ENCODE results near the gene PLEKHB1. TPM values are rescaled to one million over a fixed set of nuclear protein-coding genes. Genes with fewer than 3 reads are reported as not detected.

PLEKHB1 gene
- polyA plus RNA-seq, 1 donor from 2014 or later, result 0.25 TPM

DNA sequence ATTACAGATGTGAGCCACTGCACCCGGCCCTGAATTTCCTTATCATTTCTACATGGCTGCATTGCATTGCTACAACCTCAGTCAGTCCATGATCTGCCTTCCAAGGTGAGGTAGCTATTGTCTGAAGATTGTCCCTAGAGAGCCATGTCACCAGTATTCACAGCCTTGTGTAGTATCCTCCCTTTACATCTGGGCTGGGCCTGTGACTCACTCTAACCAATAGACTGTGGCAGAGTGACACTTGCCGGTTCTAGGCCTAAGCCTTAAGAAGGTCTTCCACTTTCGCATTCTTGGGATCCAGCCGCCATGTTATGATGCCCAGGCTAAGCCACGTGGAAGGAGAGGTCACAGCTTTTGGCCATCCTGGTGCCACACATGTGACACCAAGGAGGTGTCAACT, 10.1 kb upstream of the PLEKHB1 start:
- no peaks in the 10 kb centered on the region for H3K27me3 ChIP-seq (ENCODE audit: insufficient read depth, low read depth, low read length)
- no peak overlapping the region for H3K4me2 ChIP-seq (ENCODE audit: low read length)
- no peak overlapping the region for H2AFZ ChIP-seq (ENCODE audit: low read depth, low read length)
- no peaks in the 10 kb centered on the region for H3K36me3 ChIP-seq (ENCODE audit: insufficient read depth, low read length)
- no peak overlapping the region for H3K27ac ChIP-seq (ENCODE audit: low read length)
- H3F3A ChIP-seq (ENCODE audit: insufficient read depth, low read length, poor library complexity, severe bottlenecking), result no peaks in the 10 kb centered on the region
- no peak overlapping the region for H3K4me3 ChIP-seq (ENCODE audit: low read length)
- H3K79me2 ChIP-seq (replicated peaks; ENCODE audit: insufficient read depth, low read length), result no peaks in the 10 kb centered on the region
- no peaks in the 10 kb centered on the region for H3K9me3 ChIP-seq (ENCODE audit: low read length)
- no peaks in the 10 kb centered on the region for H4K20me1 ChIP-seq (ENCODE audit: insufficient read depth)
- no peak overlapping the region for H3K9ac ChIP-seq (ENCODE audit: low read length)
- H3K9me2 ChIP-seq (ENCODE audit: insufficient read depth, low read length), result no peaks in the 10 kb centered on the region
- TF ChIP-seq EZH2 (IDR thresholded peaks at IDR 0.05; ENCODE audit: borderline replicate concordance, insufficient read depth, low read length, poor library complexity, severe bottlenecking) (no peak), MXI1 (conservative IDR thresholded peaks at IDR 0.05; ENCODE audit: poor library complexity, severe bottlenecking) (no peak), SMC3 (conservative IDR thresholded peaks at IDR 0.05; ENCODE audit: poor library complexity) (no peak), POLR2AphosphoS5 (IDR thresholded peaks at IDR 0.05) (no peak), EP300 (conservative IDR thresholded peaks at IDR 0.05; ENCODE audit: poor library complexity, severe bottlenecking) (no peak), TAF1 (IDR thresholded peaks at IDR 0.05; ENCODE audit: low read depth) (no peak), RAD21 (conservative IDR thresholded peaks at IDR 0.05) (no peak)
- TF ChIP-seq, protein P1, sequence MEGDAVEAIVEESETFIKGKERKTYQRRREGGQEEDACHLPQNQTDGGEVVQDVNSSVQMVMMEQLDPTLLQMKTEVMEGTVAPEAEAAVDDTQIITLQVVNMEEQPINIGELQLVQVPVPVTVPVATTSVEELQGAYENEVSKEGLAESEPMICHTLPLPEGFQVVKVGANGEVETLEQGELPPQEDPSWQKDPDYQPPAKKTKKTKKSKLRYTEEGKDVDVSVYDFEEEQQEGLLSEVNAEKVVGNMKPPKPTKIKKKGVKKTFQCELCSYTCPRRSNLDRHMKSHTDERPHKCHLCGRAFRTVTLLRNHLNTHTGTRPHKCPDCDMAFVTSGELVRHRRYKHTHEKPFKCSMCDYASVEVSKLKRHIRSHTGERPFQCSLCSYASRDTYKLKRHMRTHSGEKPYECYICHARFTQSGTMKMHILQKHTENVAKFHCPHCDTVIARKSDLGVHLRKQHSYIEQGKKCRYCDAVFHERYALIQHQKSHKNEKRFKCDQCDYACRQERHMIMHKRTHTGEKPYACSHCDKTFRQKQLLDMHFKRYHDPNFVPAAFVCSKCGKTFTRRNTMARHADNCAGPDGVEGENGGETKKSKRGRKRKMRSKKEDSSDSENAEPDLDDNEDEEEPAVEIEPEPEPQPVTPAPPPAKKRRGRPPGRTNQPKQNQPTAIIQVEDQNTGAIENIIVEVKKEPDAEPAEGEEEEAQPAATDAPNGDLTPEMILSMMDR (IDR thresholded peaks at IDR 0.05; ENCODE audit: poor library complexity, severe bottlenecking), result no peak
- TF ChIP-seq, protein P2, sequence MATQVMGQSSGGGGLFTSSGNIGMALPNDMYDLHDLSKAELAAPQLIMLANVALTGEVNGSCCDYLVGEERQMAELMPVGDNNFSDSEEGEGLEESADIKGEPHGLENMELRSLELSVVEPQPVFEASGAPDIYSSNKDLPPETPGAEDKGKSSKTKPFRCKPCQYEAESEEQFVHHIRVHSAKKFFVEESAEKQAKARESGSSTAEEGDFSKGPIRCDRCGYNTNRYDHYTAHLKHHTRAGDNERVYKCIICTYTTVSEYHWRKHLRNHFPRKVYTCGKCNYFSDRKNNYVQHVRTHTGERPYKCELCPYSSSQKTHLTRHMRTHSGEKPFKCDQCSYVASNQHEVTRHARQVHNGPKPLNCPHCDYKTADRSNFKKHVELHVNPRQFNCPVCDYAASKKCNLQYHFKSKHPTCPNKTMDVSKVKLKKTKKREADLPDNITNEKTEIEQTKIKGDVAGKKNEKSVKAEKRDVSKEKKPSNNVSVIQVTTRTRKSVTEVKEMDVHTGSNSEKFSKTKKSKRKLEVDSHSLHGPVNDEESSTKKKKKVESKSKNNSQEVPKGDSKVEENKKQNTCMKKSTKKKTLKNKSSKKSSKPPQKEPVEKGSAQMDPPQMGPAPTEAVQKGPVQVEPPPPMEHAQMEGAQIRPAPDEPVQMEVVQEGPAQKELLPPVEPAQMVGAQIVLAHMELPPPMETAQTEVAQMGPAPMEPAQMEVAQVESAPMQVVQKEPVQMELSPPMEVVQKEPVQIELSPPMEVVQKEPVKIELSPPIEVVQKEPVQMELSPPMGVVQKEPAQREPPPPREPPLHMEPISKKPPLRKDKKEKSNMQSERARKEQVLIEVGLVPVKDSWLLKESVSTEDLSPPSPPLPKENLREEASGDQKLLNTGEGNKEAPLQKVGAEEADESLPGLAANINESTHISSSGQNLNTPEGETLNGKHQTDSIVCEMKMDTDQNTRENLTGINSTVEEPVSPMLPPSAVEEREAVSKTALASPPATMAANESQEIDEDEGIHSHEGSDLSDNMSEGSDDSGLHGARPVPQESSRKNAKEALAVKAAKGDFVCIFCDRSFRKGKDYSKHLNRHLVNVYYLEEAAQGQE (IDR thresholded peaks at IDR 0.05; ENCODE audit: borderline replicate concordance), result no peak

DNA sequence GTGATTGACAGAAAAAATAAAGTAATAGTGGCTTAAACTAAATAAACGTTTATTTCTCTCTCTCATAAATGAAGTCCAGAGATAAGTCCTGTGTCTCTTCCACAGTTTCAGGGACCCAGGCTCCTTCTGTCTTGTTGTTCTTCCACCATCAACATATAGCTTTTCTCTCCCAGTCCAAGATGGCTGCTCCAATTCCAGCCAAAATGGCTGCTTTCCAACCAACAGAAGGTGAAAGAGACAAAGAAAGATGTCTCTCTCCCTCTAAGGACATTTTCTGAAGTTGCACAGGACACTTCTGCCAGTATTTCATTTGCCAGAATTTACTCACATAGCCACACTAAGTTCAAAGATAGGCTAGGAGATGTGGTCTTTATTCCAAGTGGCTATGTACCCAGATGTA, 9.4 kb upstream of the PLEKHB1 start:
- H2AFZ ChIP-seq (ENCODE audit: low read depth, low read length), result no peak overlapping the region
- H3F3A ChIP-seq (ENCODE audit: insufficient read depth, low read length, poor library complexity, severe bottlenecking), result no peaks in the 10 kb centered on the region
- H3K4me2 ChIP-seq (ENCODE audit: low read length), result no peak overlapping the region
- H3K27ac ChIP-seq (ENCODE audit: low read length), result no peak overlapping the region
- H4K20me1 ChIP-seq (ENCODE audit: insufficient read depth), result no peaks in the 10 kb centered on the region
- H3K4me3 ChIP-seq (ENCODE audit: low read length), result no peak overlapping the region
- TF ChIP-seq POLR2AphosphoS5 (IDR thresholded peaks at IDR 0.05) (no peak), RAD21 (conservative IDR thresholded peaks at IDR 0.05) (no peak), EZH2 (IDR thresholded peaks at IDR 0.05; ENCODE audit: borderline replicate concordance, insufficient read depth, low read length, poor library complexity, severe bottlenecking) (no peak), MXI1 (conservative IDR thresholded peaks at IDR 0.05; ENCODE audit: poor library complexity, severe bottlenecking) (no peak), TAF1 (IDR thresholded peaks at IDR 0.05; ENCODE audit: low read depth) (no peak), SMC3 (conservative IDR thresholded peaks at IDR 0.05; ENCODE audit: poor library complexity) (no peak), EP300 (conservative IDR thresholded peaks at IDR 0.05; ENCODE audit: poor library complexity, severe bottlenecking) (no peak)
- TF ChIP-seq, protein P2 (IDR thresholded peaks at IDR 0.05; ENCODE audit: borderline replicate concordance), result no peak
- TF ChIP-seq, protein P1 (IDR thresholded peaks at IDR 0.05; ENCODE audit: poor library complexity, severe bottlenecking), result no peak
- H3K79me2 ChIP-seq (replicated peaks; ENCODE audit: insufficient read depth, low read length), result no peaks in the 10 kb centered on the region
- H3K36me3 ChIP-seq (ENCODE audit: insufficient read depth, low read length), result no peaks in the 10 kb centered on the region
- no peaks in the 10 kb centered on the region for H3K9me2 ChIP-seq (ENCODE audit: insufficient read depth, low read length)
- no peaks in the 10 kb centered on the region for H3K9me3 ChIP-seq (ENCODE audit: low read length)
- no peaks in the 10 kb centered on the region for H3K27me3 ChIP-seq (ENCODE audit: insufficient read depth, low read depth, low read length)
- H3K9ac ChIP-seq (ENCODE audit: low read length), result no peak overlapping the region
